Measurements from ENCODE around the gene CDH12. TPM values are rescaled to one million over a fixed set of nuclear protein-coding genes. Genes with fewer than 3 reads are reported as not detected.

Gene CDH12
- total and polyA plus RNA-seq, 2 experiments from 2014 or later: not detected

GRCh38 chr5:21810737-21811316 lies 1042.3 kb downstream of the CDH12 start:
- H3K9me2 ChIP-seq (ENCODE audit: insufficient read depth): no peaks in the 10 kb centered on the region
- H3K27ac ChIP-seq: no peak overlapping the region
- no peak overlapping the region for H3K4me2 ChIP-seq (ENCODE audit: unreplicated experiment)
- no peaks in the 10 kb centered on the region for H3K36me3 ChIP-seq (ENCODE audit: low read depth)
- TF ChIP-seq EZH2phosphoT487 (IDR thresholded peaks at IDR 0.05; ENCODE audit: insufficient read depth, low read depth) (no peak), EZH2 (IDR thresholded peaks at IDR 0.05; ENCODE audit: insufficient read depth, poor library complexity, severe bottlenecking) (no peak)
- no peaks in the 10 kb centered on the region for H3K79me2 ChIP-seq (ENCODE audit: insufficient read depth)
- WGBS, 2 experiments (ENCODE audit: low coverage in 1 of 2, low lambda C conversion rate in 2 of 2, missing lambda C conversion rate in 2 of 2): 1 to 5% methylated on average over 5 of the region's 5 CpGs
- peaks cover 16% of the 10 kb centered on the region for H3K4me1 ChIP-seq (ENCODE audit: insufficient read depth)
- in situ Hi-C loops (cut with MboI): no loop called here
- H2AFZ ChIP-seq: no peak overlapping the region
- no peak overlapping the region for H3K9ac ChIP-seq
- H4K20me1 ChIP-seq (ENCODE audit: insufficient read depth): no peaks in the 10 kb centered on the region
- H3F3A ChIP-seq (ENCODE audit: insufficient read depth): peaks cover 21% of the 10 kb centered on the region; the same call in 1 of the 2 replicates
- DNase-seq: peak; percentile 52
- no peaks in the 10 kb centered on the region for H3K9me3 ChIP-seq (ENCODE audit: low read depth)
- H3K27me3 ChIP-seq (replicated peaks; ENCODE audit: insufficient read depth): no peaks in the 10 kb centered on the region; the same call in 1 of the 2 replicates
- no peak overlapping the region for H3K4me3 ChIP-seq

GRCh38 chr5:21809611-21810010 lies 1043.5 kb downstream of the CDH12 start:
- Histone ChIP-seq H3K79me2 (ENCODE audit: insufficient read depth) (no peaks in the 10 kb centered on the region), H4K20me1 (ENCODE audit: insufficient read depth) (no peaks in the 10 kb centered on the region), H3K27me3 (replicated peaks; ENCODE audit: insufficient read depth) (no peaks in the 10 kb centered on the region; the same call in 1 of the 2 replicates), H3K4me1 (ENCODE audit: insufficient read depth) (peaks cover 16% of the 10 kb centered on the region), H3K4me2 (ENCODE audit: unreplicated experiment) (no peak overlapping the region), H3K36me3 (ENCODE audit: low read depth) (no peaks in the 10 kb centered on the region), H2AFZ (no peak overlapping the region), H3K9me2 (ENCODE audit: insufficient read depth) (no peaks in the 10 kb centered on the region), H3F3A (ENCODE audit: insufficient read depth) (peaks cover 21% of the 10 kb centered on the region; the same call in 1 of the 2 replicates), H3K9me3 (ENCODE audit: low read depth) (no peaks in the 10 kb centered on the region), H3K27ac (no peak overlapping the region), H3K4me3 (no peak overlapping the region), H3K9ac (no peak overlapping the region)
- TF ChIP-seq EZH2phosphoT487 (IDR thresholded peaks at IDR 0.05; ENCODE audit: insufficient read depth, low read depth) (no peak), EZH2 (IDR thresholded peaks at IDR 0.05; ENCODE audit: insufficient read depth, poor library complexity, severe bottlenecking) (no peak)
- DNase-seq: no peak
- 47 to 50% methylated on average over 2 of the region's 2 CpGs for WGBS, 2 experiments (ENCODE audit: low coverage in 1 of 2, low lambda C conversion rate in 2 of 2, missing lambda C conversion rate in 2 of 2)
- in situ Hi-C loops (cut with MboI): no loop called here

GRCh38 chr5:21807953-21808352 lies 1045.2 kb downstream of the CDH12 start:
- H3K9ac ChIP-seq: no peak overlapping the region
- WGBS, 2 experiments (ENCODE audit: low coverage in 1 of 2, low lambda C conversion rate in 2 of 2, missing lambda C conversion rate in 2 of 2): 53% methylated on average over 5 of the region's 5 CpGs
- no peak overlapping the region for H3K27ac ChIP-seq
- DNase-seq: peak; percentile 60
- TF ChIP-seq EZH2 (IDR thresholded peaks at IDR 0.05; ENCODE audit: insufficient read depth, poor library complexity, severe bottlenecking): no peak
- no peak for TF ChIP-seq EZH2phosphoT487 (IDR thresholded peaks at IDR 0.05; ENCODE audit: insufficient read depth, low read depth)
- H3K4me1 ChIP-seq (ENCODE audit: insufficient read depth): peaks cover 16% of the 10 kb centered on the region
- H3K9me2 ChIP-seq (ENCODE audit: insufficient read depth): no peaks in the 10 kb centered on the region
- no peak overlapping the region for H3K4me2 ChIP-seq (ENCODE audit: unreplicated experiment)
- H3K79me2 ChIP-seq (ENCODE audit: insufficient read depth): no peaks in the 10 kb centered on the region
- in situ Hi-C loops (cut with MboI): no loop called here
- no peaks in the 10 kb centered on the region for H3K36me3 ChIP-seq (ENCODE audit: low read depth)
- H3K4me3 ChIP-seq: no peak overlapping the region
- no peaks in the 10 kb centered on the region for H3K9me3 ChIP-seq (ENCODE audit: low read depth)
- no peaks in the 10 kb centered on the region for H4K20me1 ChIP-seq (ENCODE audit: insufficient read depth)
- H3K27me3 ChIP-seq (replicated peaks; ENCODE audit: insufficient read depth): no peaks in the 10 kb centered on the region; the same call in 1 of the 2 replicates
- H2AFZ ChIP-seq: no peak overlapping the region
- peaks cover 21% of the 10 kb centered on the region; the same call in 1 of the 2 replicates for H3F3A ChIP-seq (ENCODE audit: insufficient read depth)

- H3K9me3 ChIP-seq (ENCODE audit: low read depth): no peaks in the 10 kb centered on the region
- H3K4me1 ChIP-seq (ENCODE audit: insufficient read depth): peaks cover 16% of the 10 kb centered on the region
- peak overlapping the region; percentile 45 for H3K27ac ChIP-seq
- no peak overlapping the region for H3K9ac ChIP-seq
- no peak overlapping the region for H3K4me3 ChIP-seq
- TF ChIP-seq EZH2phosphoT487 (IDR thresholded peaks at IDR 0.05; ENCODE audit: insufficient read depth, low read depth) (no peak), EZH2 (IDR thresholded peaks at IDR 0.05; ENCODE audit: insufficient read depth, poor library complexity, severe bottlenecking) (no peak)
- H3K27me3 ChIP-seq (replicated peaks; ENCODE audit: insufficient read depth): no peaks in the 10 kb centered on the region; the same call in 1 of the 2 replicates
- H3F3A ChIP-seq (ENCODE audit: insufficient read depth): peaks cover 21% of the 10 kb centered on the region; the same call in 1 of the 2 replicates
- no peaks in the 10 kb centered on the region for H4K20me1 ChIP-seq (ENCODE audit: insufficient read depth)
- peak overlapping the region; percentile 18 for H3K4me2 ChIP-seq (ENCODE audit: unreplicated experiment)
- in situ Hi-C loops (cut with MboI): no loop called here
- no peaks in the 10 kb centered on the region for H3K9me2 ChIP-seq (ENCODE audit: insufficient read depth)
- H3K36me3 ChIP-seq (ENCODE audit: low read depth): no peaks in the 10 kb centered on the region
- DNase-seq: peak; percentile 87
- WGBS, 2 experiments (ENCODE audit: low coverage in 1 of 2, low lambda C conversion rate in 2 of 2, missing lambda C conversion rate in 2 of 2): 0% methylated on average over 1 of the region's 1 CpG
- no peak overlapping the region; the same call in 1 of the 2 replicates for H2AFZ ChIP-seq
- no peaks in the 10 kb centered on the region for H3K79me2 ChIP-seq (ENCODE audit: insufficient read depth)
Observed at GRCh38 chr5:21806943-21807342, 1046.2 kb downstream of the CDH12 start.
